Activated effector memory CD4-positive, alpha-beta T cell treated with anti-CD3 and anti-CD28 coated beads, Interleukin-2, amount 50 U/mL, for 16 hours (primary cell): Measurements from ENCODE around the gene OR10H1.

Experiments used
- DNase-seq: peaks from one replicate; pipeline ENCODE4 v3.0.0-alpha.2; 2020

The OR10H1 gene

DNA sequence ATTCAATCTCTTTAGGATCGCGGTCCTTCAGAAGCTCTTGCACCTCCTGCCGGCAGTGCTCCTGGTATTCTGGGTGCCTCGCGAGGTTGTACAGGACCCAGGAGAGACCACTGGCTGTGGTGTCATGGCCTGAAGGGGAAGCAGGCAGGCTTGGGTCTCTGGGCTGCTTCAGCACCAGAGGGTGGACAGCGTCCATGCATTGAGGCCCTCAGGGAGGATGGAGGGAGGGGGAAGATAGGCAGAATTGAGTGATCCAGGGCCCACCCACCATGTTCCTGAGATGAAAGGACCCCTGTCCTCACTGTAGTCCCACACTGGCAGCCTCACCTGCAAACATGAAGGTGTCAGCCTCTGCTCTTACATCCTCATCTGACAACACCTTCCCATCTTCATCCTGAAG, 45.9 kb downstream of the OR10H1 start:
- no peak for DNase-seq

DNA sequence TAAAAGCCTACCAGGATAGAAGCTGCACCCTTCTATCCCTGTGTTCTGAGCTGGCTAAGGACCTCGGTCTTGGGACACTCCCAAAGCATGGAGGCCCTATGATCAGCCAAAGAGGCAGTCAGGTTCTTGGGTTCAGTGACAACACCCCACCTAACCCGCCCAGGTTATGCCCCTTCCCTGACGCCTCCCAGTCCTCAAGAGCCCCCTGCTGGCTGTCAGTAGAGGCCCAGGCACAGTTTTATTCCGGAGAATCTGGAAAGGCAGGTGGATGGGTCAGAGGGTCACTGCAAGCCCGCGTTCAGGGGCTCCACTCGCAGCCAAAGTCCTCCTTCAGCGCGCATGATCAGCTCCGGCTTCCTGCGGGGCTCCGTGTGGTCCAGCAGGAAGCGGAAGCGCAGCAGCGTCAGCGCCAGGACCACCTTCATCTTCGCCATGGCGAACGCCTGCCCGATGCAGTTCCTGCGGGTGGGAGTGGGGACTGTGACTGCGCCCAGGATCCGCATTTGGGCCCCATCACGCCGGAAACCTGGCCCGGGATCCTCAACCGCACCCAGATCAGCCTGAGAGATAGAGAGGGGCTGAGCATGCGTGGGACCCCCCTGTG, 55.4 kb downstream of the OR10H1 start:
- no peak for DNase-seq

GRCh38 chr19:15758379-15758778, 57.1 kb downstream of the OR10H1 start:
- no peak for DNase-seq
